Measurements from ENCODE around the gene PYGM. TPM values are rescaled to one million over a fixed set of nuclear protein-coding genes. Genes with fewer than 3 reads are reported as not detected.
A peak's percentile ranks its signal among the peaks of the same experiment; 100 is the strongest.

Gene PYGM
- total RNA-seq, 1 experiment from 2014 or later: 1.6 TPM

GRCh38 chr11:64767344-64768299, 7.8 kb upstream of the PYGM start:
- BruUV-seq (replicated peaks): no TSS peak
- POLR2A ChIA-PET (ENCODE audit: unreplicated experiment): no interaction called here
- TF ChIP-seq CTCF (conservative IDR thresholded peaks at IDR 0.05) (peak; percentile 93), EZH2 (IDR thresholded peaks at IDR 0.05; ENCODE audit: low read depth) (no peak)
- intact Hi-C loops (cut with micrococcal nuclease; ENCODE audit: unreplicated experiment): no loop called here
- no peak overlapping the region for H3K4me2 ChIP-seq
- no peak overlapping the region for H2AFZ ChIP-seq
- H3K27me3 ChIP-seq (ENCODE audit: insufficient read depth, low read depth): no peaks in the 10 kb centered on the region
- no peak overlapping the region for H3K4me3 ChIP-seq
- H3K27ac ChIP-seq: no peak overlapping the region
- no peaks in the 10 kb centered on the region for H3K9me2 ChIP-seq (ENCODE audit: insufficient read depth)
- peaks cover 71% of the 10 kb centered on the region for H3K36me3 ChIP-seq (ENCODE audit: low read depth)
- DNase-seq: peak in 1 of 2 experiments; percentile 52
- H4K20me1 ChIP-seq (ENCODE audit: insufficient read depth): peaks cover 94% of the 10 kb centered on the region
- H3F3A ChIP-seq (ENCODE audit: insufficient read depth, low read depth): peaks cover 90% of the 10 kb centered on the region
- H3K79me2 ChIP-seq (ENCODE audit: low read depth): peaks cover 45% of the 10 kb centered on the region
- no peaks in the 10 kb centered on the region for H3K4me1 ChIP-seq (replicated peaks; ENCODE audit: insufficient read depth)
- CTCF ChIA-PET: interaction anchor here (0.5 to 0.7 kb wide), 2 partner anchors 11 to 307 kb away, joined by 3 to 22 read pairs; partner anchors contain the start of gene SF1
- H3K9me3 ChIP-seq (ENCODE audit: insufficient read depth, low read depth): no peaks in the 10 kb centered on the region

- no peaks in the 10 kb centered on the region for H3K4me1 ChIP-seq (replicated peaks; ENCODE audit: insufficient read depth)
- peaks cover 90% of the 10 kb centered on the region for H3F3A ChIP-seq (ENCODE audit: insufficient read depth, low read depth)
- H3K79me2 ChIP-seq (ENCODE audit: low read depth): peaks cover 37% of the 10 kb centered on the region
- H2AFZ ChIP-seq: no peak overlapping the region
- TF ChIP-seq CTCF (conservative IDR thresholded peaks at IDR 0.05): no peak
- TF ChIP-seq EZH2 (IDR thresholded peaks at IDR 0.05; ENCODE audit: low read depth): no peak
- no TSS peak for BruUV-seq (replicated peaks)
- no peak overlapping the region for H3K4me2 ChIP-seq
- no peak overlapping the region for H3K27ac ChIP-seq
- H4K20me1 ChIP-seq (ENCODE audit: insufficient read depth): peaks cover 89% of the 10 kb centered on the region
- H3K27me3 ChIP-seq (ENCODE audit: insufficient read depth, low read depth): no peaks in the 10 kb centered on the region
- H3K4me3 ChIP-seq: no peak overlapping the region
- POLR2A ChIA-PET (ENCODE audit: unreplicated experiment): no interaction called here
- DNase-seq: no peak
- H3K9me3 ChIP-seq (ENCODE audit: insufficient read depth, low read depth): no peaks in the 10 kb centered on the region
- H3K36me3 ChIP-seq (ENCODE audit: low read depth): peaks cover 64% of the 10 kb centered on the region
- CTCF ChIA-PET: no interaction called here
- intact Hi-C loops (cut with micrococcal nuclease; ENCODE audit: unreplicated experiment): no loop called here
- no peaks in the 10 kb centered on the region for H3K9me2 ChIP-seq (ENCODE audit: insufficient read depth)
These were observed 7.1 kb upstream of the PYGM start for GRCh38 chr11:64766881-64767280.

DNA sequence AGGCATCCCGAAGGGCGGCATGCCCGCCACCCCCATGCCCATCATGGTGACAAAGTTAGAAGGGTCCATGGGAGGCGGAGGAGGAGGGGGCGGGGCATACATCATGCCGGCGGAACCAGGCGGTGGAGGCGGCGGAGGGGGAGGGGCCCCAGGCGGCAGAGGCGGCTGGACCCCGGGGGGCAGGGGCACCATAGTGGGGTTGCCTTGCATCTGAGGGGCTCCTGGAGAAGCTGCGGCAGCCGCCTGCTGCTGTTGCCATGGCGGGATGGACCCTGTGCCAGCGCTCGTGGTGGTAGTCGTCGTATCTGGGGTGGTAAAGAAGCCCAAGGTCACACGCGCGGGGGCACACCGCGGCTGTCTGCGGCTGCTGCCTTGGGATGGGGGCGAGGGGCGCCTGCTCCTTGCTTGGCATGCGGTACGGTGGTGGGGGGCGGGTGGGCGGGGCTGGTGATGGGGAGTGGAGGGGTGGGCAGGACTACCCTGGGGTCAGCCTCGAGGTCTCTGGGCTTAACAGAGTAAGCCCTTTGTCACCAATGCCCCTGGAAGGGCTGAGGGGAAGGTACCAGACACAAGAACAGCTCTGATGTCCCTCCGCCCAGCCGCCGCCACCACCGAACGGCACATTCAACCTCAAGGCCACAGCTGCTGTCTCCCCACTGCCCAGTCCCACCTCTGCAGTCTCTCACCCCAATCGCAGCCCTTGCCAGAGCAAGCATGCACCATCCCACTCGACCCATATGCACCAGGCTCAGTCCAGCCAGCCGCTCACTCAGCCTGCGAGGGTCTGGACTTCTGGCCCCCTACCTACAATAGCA, 6.3 kb upstream of the PYGM start:
- Histone ChIP-seq H3K4me2 (no peak overlapping the region), H4K20me1 (ENCODE audit: insufficient read depth) (peaks cover 86% of the 10 kb centered on the region), H3F3A (ENCODE audit: insufficient read depth, low read depth) (peaks cover 90% of the 10 kb centered on the region), H2AFZ (no peak overlapping the region), H3K27ac (no peak overlapping the region), H3K79me2 (ENCODE audit: low read depth) (peaks cover 29% of the 10 kb centered on the region), H3K9me2 (ENCODE audit: insufficient read depth) (no peaks in the 10 kb centered on the region), H3K4me3 (no peak overlapping the region), H3K9me3 (ENCODE audit: insufficient read depth, low read depth) (no peaks in the 10 kb centered on the region), H3K36me3 (ENCODE audit: low read depth) (peaks cover 56% of the 10 kb centered on the region), H3K4me1 (replicated peaks; ENCODE audit: insufficient read depth) (no peaks in the 10 kb centered on the region), H3K27me3 (ENCODE audit: insufficient read depth, low read depth) (no peaks in the 10 kb centered on the region)
- intact Hi-C loops (cut with micrococcal nuclease; ENCODE audit: unreplicated experiment): no loop called here
- TF ChIP-seq EZH2 (IDR thresholded peaks at IDR 0.05; ENCODE audit: low read depth) (no peak), CTCF (conservative IDR thresholded peaks at IDR 0.05) (no peak)
- DNase-seq: no peak
- POLR2A ChIA-PET (ENCODE audit: unreplicated experiment): no interaction called here
- CTCF ChIA-PET: interaction anchor here (0.6 kb wide), 1 partner anchor 13 kb away, joined by 3 read pairs; no protein-coding TSS in a partner anchor
- BruUV-seq (replicated peaks): no TSS peak
